Measurements from ENCODE around the gene PABPC1L.

The PABPC1L gene

DNA sequence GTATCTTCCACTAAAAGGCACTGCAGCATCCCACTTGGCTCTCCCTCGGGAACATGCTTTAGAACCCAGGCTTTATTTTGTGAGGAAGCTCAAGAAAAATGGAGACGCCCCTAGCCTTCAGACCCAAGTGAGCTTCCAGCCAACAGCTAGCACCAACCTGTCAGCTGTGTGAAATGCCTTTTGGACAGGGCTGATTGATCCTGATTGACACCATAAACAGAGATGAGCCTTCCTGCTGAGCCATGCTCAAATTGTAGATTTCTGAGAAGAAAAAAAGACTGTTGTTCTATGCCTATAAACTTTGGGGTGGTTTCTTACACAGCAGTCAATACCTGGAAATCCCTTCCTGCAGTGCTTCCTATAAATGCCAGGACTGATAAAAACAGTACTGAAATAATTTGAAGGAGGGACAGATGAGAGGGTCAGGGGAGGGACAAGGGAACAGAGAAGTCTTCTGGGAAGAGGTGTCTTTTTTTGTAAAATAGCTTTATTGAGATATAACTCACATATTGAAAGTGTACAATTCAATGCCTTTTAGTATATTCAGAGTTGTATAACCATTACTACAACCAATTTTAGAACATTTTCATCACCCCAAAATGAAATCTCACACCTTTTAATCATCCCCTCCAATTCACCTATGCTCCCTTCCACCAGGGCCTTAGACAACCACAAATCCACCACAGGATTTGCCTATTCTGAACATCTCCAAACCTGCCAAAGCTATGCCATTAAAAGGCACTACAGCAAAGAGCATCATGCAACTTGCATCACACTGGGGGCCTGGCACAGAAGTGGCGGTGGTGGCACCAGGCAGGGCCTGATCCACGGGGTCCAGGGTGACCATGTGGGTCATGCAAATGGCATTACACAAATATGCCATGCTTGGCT, 53.7 kb downstream of the PABPC1L start:
- in situ Hi-C loops (cut with MboI; ENCODE audit: low sequenced_read_pairs) = no loop called here

DNA sequence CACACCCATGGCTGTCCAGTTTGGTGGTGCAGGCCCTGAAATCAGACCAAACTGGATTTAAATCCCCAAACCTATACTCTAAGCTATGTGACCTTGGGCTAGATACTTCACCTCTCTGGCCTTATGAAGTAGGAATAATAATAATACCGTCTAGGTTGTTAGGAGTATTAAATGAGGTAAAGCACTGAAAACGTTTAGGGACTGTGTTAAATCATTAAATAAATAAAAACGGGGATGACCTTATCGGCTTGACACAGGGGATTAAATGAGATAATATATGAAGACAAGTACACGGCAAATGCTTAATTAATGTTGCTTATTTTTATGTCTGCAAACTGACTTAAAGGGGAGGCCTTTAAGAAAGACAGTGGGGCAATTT, 55.8 kb downstream of the PABPC1L start:
- in situ Hi-C loops (cut with MboI; ENCODE audit: low sequenced_read_pairs) = no loop called here

DNA sequence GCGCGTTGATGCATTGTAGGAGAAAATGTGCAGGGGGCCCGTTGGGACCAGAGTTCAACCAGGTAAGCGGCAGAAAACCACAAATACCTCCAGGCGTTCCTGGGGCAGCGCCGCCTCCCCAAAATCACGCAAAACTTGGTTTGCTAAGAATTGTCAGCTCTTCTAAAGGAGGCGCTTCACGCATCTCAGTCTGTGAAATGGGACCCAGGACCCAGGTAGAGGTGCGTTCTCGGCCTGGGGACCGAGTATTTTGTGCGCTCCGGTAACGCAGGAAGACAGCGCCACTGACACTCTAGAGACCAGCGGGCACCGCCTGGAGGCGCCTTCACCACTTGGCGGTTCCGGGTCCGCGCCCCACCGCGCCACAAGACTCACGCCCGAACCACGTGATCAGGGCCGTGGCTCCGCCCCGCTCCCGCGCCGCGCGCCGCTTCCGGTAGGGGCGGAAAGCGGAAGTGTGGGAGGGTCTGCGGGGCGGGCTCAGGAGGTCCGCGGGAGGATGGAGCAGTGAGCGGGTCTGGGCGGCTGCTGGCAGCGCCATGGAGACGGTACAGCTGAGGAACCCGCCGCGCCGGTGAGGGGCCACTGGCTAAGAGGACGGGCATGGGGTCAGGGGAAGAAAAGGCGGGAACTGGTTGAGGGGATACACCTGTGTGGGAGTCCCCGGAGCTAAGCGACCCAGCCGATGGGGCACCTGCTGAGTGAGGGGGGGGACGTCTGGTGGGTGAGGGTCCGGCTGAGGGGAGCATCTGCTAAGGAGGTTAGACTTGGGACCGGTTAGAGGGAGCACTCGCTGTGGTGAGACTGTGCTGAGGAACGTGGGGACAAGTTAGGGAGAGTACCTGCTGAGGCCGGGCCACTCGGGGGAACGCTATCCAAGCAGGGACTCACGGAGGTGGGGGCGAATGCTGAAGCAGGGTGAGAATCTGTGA, 56.4 kb downstream of the PABPC1L start, which contains the start of gene STK4:
Gene STK4 (plus strand): TSS at position 483 of the 932 bp plus-strand sequence. CDS start 57 bp downstream, at position 540.
- in situ Hi-C loops (cut with MboI; ENCODE audit: low sequenced_read_pairs) = no loop called here

DNA sequence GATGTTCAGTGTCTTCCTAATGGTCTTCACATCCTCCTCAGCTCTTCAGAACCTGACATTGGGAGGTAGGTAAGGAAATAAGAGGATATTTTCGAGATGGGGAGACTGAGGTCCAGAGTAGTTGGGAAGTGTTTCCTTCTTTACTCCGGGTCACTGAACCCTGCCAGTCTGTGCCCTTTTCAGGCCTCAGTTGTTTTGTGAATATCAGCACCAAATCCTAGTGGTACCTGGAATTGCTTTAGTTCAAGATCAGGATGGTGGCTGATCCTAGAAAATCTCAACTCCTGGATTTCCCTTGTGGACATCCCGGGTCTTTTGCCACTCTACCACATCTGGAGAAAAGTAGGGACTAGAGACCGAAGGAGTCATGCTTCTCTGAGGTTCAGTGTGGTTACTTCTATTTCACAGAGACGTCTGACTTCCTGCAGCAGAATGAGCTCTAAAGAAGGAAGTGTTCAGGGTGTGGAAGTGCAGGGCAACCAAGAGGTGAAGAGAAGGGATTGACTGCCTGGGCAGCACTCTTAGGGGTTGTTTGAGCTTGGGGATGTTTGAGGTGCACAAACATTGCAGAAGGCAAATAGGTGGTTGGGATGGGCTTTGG, 57.4 kb downstream of the PABPC1L start:
- in situ Hi-C loops (cut with MboI; ENCODE audit: low sequenced_read_pairs) = no loop called here

DNA sequence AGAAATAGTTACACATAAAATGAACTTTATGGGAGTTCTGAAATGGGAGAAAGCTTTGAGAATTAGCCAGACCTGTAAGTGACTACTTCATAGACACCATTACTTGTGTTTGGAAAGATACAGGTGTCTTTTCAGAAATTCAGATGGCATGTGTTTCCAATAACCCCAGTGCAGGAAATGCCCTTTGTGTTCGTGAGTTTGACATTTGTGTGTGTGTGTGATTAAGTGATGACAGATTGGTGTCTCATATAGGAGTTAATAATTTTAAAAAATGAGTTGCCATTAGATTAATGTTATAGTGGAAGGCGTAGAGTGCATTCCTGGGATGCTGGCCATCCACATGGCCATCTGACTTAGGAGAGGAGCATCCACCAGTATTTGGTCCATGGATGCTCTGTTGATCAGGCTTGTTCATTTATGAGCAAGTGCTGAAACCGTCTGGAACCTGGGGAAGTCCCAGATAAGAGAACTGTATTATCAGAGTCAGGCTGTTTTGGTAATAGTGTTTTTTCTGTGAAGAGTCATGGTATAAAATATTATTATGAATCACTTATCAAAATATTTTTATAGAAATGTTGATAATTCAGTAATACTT, 59.5 kb downstream of the PABPC1L start:
- in situ Hi-C loops (cut with MboI; ENCODE audit: low sequenced_read_pairs) = no loop called here

DNA sequence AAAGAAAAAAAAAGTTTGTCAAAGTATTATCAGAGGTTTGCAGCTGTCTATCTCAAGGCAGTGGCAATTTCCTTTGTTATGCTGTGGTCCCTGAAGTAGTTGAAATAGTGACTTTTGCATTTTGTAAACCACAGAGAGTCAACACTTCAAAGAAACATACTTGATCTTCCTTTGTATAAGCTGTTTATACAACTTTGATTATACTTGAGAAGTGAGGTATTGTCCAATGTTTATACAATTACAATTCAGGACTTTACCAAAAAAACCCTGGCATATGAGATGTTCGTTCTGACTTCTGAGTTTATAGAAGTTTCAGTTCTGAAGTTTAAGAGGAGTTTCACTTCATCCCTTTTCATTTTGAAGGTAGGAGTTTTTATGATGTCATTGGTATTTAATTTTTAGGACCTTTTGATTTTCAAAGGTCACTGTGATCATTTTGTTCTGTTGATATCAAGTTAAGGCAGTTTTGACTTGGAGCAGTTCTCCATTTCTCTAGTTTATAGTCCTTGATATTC, 60.4 kb downstream of the PABPC1L start:
- in situ Hi-C loops (cut with MboI; ENCODE audit: low sequenced_read_pairs) = no loop called here

DNA sequence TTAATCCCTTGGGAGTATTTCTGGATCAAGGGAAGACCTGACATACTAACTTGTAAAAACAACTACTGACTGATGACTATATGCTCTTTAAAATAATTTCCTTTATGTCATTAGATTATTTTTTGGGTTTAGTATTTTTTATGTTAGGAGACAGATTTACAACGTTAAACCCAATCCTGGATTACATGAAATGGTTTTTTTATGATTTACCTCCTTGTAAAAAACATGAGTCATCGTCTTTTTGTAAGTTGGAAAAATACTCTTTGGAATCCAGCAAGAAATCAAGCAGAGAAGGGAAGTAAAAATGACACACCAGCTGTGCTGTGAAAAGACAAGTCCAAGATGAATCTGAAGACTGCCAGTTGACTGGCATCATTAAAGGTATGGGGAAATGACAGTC, 63.2 kb downstream of the PABPC1L start:
- in situ Hi-C loops (cut with MboI; ENCODE audit: low sequenced_read_pairs) = no loop called here

DNA sequence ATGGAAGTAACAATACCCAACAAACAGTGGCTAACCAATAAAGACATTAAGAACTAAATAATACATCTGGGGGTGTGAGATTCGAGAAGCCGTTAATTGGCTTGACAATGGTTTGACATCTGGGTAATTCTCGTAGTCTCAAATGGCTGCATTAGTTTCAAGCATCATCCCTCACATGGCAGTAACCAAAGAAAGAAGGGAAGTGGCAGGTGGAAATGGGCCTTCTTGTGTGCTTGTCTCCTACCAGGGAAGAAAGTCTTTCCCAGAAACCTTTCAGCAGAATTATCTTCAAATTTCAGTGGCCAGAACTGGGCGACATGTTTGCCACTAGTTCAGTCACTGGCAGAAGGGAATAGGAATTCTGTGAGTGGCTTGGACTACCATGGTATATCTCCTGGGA, 66.8 kb downstream of the PABPC1L start:
- in situ Hi-C loops (cut with MboI; ENCODE audit: low sequenced_read_pairs) = no loop called here

DNA sequence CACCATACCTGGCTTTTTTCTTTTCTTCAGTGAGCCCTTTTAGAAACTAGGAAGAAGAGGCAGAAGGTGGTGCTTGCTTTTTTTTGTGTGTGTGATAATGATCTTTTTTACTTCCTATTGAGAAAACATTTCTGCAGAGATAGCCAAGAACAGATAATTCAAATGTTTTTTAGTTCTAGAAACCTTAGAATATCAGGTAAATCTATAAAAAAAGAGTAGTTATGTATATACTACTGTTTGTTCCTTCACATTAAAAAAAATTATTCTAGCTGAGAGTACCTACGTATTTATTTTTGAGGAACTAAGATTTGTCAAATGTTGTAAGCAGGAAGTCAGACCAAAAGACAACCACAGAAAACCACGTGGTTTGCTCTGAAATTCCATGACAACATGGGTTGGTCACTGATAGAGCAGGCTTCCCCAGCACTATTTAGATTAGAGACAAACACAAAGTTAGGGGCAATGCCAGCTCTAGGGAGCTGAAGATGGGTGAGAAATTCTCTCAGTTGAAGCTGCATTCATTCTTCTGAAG, 69.3 kb downstream of the PABPC1L start:
- in situ Hi-C loops (cut with MboI; ENCODE audit: low sequenced_read_pairs) = no loop called here

DNA sequence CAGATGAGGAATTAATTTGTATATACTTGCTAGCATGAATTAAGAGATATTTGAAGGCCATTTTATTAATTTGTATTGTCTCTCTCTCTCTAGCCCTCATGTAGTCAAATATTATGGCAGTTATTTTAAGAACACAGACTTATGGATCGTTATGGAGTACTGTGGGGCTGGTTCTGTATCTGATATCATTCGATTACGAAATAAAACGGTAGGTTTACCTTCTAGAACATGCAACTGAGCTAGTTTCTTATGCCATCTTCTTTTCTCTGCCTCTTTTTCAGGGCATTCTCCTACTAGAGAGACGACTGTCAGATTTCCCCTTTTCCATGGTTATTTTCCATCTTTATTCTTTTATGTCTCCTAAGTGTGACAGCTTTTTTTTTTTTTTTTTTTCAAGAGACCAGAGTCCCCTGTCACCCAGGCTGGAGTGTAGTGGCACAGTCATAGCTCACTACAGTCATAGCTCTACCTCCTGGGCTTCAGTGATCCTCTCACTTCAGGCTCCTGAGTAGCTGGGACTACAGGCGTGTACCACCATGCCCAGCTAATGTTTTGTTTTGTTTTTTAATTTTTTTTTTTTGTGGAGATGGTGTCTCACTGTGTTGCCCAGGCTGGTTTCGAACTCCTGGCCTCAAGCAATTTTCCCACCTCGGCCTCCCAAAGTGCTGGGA, 72.0 kb downstream of the PABPC1L start:
- in situ Hi-C loops (cut with MboI; ENCODE audit: low sequenced_read_pairs) = no loop called here

DNA sequence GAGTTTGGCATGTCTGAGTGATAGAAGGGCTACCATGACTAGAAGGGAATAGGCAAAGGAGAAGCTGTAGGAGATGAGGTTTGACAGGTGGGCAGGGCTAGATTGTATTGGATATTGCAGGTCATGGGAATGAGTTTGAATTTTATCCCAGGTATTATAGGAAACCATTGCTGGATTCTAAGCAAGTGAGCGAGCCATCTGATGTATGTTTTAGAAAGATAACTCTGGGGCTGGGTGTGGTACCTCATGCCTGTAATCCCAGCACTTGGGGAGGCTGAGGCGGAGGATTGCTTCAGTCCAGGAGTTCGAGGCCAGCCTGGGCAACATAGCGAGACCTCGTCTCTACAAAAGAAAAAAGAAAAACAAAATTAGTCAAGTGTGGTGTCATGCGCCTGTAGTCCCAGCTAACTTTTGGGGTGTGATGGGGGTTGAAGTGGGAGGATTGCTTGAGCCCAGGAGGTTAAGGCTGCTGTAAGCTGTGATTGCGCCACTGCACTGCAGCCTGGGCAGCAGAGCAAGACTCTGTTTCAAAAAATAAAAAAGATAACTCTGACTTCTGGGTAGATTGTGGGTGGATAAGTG, 73.3 kb downstream of the PABPC1L start:
- in situ Hi-C loops (cut with MboI; ENCODE audit: low sequenced_read_pairs) = no loop called here

DNA sequence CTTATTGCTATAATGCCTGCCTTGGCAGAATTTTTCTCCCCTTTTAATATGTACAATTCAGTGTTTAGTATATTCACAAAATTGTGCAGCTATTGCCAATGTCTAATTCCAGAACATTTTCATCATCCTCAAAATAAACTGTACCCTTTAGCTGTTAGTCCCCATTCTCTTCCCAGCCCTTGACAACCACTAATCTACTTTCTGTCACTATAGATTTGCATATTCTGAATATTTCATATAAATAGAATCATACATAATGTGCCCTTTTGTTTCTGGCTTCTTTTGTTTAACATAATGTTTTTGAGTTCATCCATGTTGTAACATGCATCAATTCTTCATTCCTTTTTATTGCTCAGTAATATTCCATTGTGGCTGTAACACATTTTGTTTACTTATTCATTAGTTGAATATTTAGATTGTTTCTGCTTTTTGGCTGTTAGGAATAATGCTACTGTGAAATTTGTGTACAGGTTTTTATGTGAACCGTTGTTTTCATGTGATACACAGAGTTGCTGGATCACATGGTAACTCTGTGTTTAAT, 78.8 kb downstream of the PABPC1L start:
- in situ Hi-C loops (cut with MboI; ENCODE audit: low sequenced_read_pairs) = no loop called here

Measured in HL-60/S4 treated with phorbol 12-myristate 13-acetate at 8.2 ng/mL for 4 days and 3 days (cell line).